Activated naive CD8-positive, alpha-beta T cell (primary cell): ENCODE data around the gene FSTL5.

Experiments
- H3K27ac Mint-ChIP-seq: one replicate; pipeline ENCODE4 v1.8.0; 2021; ENCODE audit warnings: mixed read lengths
- H3K27me3 Mint-ChIP-seq: one replicate; pipeline ENCODE4 v1.8.0; 2021; ENCODE audit warnings: mixed read lengths
- H3K36me3 Mint-ChIP-seq: one replicate; pipeline ENCODE4 v1.8.0; 2021; ENCODE audit warnings: mixed read lengths
- H3K4me1 Mint-ChIP-seq: one replicate; pipeline ENCODE4 v1.8.0; 2021; ENCODE audit warnings: low read depth, mixed read lengths
- H3K4me3 Mint-ChIP-seq: one replicate; pipeline ENCODE4 v1.8.0; 2021; ENCODE audit warnings: mild to moderate bottlenecking, mixed read lengths
- H3K9me3 Mint-ChIP-seq: one replicate; pipeline ENCODE4 v1.8.0; 2021; ENCODE audit warnings: low read depth, mixed read lengths

The FSTL5 gene

DNA sequence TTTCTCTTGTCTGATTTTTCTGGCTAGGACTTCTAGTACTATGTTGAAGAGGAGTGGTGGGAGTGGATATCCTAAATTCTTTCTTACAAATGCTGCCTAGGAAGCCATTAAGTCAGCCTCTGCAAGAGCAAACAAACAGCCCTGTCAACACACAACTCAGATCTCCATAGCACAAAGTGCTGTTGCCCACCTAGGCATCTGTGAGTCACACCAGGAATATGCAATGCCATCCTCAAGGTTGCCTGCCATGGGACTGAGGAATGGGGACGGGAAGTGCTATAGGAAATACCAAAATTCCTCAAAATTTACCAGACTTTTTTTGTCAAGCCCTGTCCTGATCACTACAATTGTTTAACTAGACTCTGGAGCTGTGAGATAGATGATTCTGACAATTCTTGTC is 466.9 kb downstream of the FSTL5 start:
- H3K4me3 Mint-ChIP-seq: no peak overlapping the region
- no peaks in the 10 kb centered on the region for H3K27me3 Mint-ChIP-seq
- H3K27ac Mint-ChIP-seq: no peak overlapping the region
- no peaks in the 10 kb centered on the region for H3K4me1 Mint-ChIP-seq
- no peaks in the 10 kb centered on the region for H3K36me3 Mint-ChIP-seq
- peaks cover 7% of the 10 kb centered on the region for H3K9me3 Mint-ChIP-seq

DNA sequence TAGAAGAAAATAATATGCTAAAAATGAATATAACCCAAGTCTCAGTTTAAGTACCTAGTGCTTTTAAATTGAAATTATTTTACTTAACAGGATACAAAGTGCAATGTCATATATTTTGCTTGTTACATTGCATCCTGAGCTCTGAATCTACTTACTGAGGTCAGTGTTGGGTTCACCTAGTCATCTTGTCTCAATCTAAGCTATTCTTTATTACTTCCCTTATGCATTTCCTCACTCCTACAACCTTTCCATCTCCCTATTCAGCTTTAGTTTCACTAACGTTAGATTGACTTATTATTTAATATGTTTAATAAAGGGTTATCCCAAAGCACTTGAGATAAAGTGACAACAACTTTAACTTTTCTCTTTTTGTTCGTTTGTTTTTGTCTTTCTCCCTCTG is 483.7 kb downstream of the FSTL5 start:
- Mint-ChIP-seq H3K4me1 (no peaks in the 10 kb centered on the region), H3K36me3 (no peaks in the 10 kb centered on the region), H3K9me3 (no peaks in the 10 kb centered on the region), H3K27ac (no peak overlapping the region), H3K27me3 (no peaks in the 10 kb centered on the region), H3K4me3 (no peak overlapping the region)

DNA sequence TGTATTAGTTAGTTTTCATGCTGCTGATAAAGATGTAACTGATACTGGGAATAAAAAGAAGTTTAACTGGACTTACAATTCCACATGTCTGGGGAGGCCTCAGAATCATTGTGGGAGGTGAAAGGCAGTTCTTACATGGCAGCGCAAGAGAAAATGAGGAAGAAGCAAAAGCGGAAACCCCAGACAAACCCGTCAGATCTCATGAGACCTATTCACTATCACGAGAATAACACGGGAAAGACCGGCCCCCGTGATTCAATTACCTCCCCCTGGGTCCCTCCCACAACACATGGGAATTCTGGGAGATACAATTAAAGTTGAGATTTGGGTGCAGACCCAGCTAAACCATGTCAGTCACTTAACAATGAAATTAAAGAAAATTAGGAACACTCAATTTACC is 499.1 kb downstream of the FSTL5 start:
- Mint-ChIP-seq H3K4me1 (no peaks in the 10 kb centered on the region), H3K9me3 (peaks cover 6% of the 10 kb centered on the region), H3K36me3 (no peaks in the 10 kb centered on the region), H3K4me3 (no peak overlapping the region), H3K27me3 (no peaks in the 10 kb centered on the region), H3K27ac (no peak overlapping the region)

DNA sequence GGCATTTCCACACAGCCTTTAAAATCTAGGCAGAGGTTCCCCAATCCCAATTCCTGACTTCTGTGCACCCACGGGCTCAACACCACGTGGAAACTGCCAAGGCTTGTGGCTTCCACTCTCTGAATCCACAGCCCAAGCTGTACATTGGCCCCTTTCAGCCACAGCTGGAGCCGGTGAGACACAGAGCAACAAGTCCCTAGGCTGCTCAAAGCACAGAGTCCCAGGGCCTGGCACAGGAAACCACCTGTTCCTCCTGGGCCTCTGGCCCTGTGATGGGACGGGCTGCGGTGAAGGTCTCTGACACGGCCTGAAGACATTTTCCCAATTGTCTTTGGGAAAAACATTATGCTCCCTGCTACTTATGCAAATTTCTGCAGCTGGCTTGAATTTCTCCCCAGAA is 500.0 kb downstream of the FSTL5 start:
- Mint-ChIP-seq H3K4me3 (no peak overlapping the region), H3K9me3 (peaks cover 6% of the 10 kb centered on the region), H3K27ac (no peak overlapping the region), H3K36me3 (no peaks in the 10 kb centered on the region), H3K27me3 (no peaks in the 10 kb centered on the region), H3K4me1 (no peaks in the 10 kb centered on the region)

DNA sequence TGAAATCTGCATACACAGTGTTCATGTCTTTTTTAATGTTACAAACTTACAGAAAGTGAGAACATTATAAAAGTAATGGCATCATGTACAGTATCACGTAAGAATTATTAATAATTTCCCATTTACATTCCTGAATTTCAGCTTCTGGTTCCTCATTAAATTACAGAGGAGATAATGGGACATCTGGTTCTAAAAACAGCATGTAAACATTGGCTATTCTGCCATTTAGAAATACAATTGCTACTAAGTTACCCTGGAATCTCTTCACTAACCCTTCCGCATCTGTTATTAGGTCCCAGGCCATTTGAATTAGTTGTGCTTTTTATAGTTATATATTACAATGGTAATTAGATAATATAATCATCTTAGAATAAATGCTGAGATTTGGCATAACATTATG is 505.1 kb downstream of the FSTL5 start:
- Mint-ChIP-seq H3K4me3 (no peak overlapping the region), H3K9me3 (peaks cover 4% of the 10 kb centered on the region), H3K27me3 (no peaks in the 10 kb centered on the region), H3K4me1 (no peaks in the 10 kb centered on the region), H3K36me3 (no peaks in the 10 kb centered on the region), H3K27ac (no peak overlapping the region)

DNA sequence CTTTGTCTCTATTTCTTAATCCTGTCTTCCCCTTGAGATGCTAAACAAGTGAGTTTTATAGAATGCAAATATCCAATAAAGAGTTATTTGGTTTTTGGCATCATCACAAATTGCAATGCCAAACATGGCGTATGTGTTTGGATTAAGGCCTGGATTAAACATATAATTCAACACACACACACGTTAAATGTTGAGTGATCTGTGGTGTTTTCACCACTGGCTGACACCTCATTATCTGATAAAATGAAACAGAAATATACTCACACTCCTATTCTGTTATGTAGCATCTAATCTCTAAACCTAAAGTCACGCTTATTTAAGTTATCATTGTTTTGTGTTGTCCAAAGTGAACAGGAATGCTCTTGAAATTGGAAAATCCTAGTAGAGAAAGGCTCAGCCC is 506.2 kb downstream of the FSTL5 start:
- Mint-ChIP-seq H3K4me1 (no peaks in the 10 kb centered on the region), H3K27ac (no peak overlapping the region), H3K36me3 (no peaks in the 10 kb centered on the region), H3K4me3 (no peak overlapping the region), H3K9me3 (peaks cover 7% of the 10 kb centered on the region), H3K27me3 (no peaks in the 10 kb centered on the region)

DNA sequence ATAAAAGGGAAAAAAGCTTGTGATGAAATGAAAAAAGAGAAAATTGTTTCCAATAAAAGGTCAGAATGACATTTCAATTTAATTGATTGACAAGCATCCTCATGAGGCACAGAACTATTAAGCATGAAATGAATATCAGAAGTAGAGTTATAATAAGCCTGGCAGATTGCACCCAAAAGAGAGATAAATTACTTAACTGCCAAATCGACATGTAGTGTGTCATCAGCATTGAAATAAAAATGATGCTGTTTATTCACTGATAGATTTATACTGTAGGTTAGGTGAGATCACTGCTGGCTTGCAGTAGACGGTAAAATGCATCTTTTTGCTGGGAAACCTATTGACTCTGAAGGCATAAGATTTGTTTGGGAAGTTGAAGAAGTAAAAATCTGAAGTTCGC is 507.2 kb downstream of the FSTL5 start:
- Mint-ChIP-seq H3K36me3 (no peaks in the 10 kb centered on the region), H3K27ac (no peak overlapping the region), H3K9me3 (peaks cover 7% of the 10 kb centered on the region), H3K4me1 (no peaks in the 10 kb centered on the region), H3K4me3 (no peak overlapping the region), H3K27me3 (no peaks in the 10 kb centered on the region)

DNA sequence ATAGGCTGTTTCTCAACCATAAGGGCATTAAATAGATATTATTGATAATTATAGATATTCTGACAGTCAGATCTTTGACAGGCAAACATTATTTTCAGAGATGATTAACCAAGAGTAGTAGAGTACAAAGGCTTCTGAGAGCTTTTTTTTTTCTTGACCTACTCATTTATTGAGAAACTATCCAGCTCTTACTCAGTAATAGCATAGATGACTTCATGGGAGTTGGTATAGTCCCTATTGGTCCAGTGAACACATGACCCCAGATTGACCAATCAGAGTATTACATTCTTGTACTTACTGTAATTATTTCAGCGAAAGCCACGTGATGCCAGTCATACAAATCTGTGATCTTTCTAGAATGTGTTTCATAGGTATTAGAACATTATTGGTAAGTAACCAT is 508.7 kb downstream of the FSTL5 start:
- Mint-ChIP-seq H3K4me1 (no peaks in the 10 kb centered on the region), H3K27ac (no peak overlapping the region), H3K4me3 (no peak overlapping the region), H3K9me3 (peaks cover 14% of the 10 kb centered on the region), H3K36me3 (no peaks in the 10 kb centered on the region), H3K27me3 (no peaks in the 10 kb centered on the region)

DNA sequence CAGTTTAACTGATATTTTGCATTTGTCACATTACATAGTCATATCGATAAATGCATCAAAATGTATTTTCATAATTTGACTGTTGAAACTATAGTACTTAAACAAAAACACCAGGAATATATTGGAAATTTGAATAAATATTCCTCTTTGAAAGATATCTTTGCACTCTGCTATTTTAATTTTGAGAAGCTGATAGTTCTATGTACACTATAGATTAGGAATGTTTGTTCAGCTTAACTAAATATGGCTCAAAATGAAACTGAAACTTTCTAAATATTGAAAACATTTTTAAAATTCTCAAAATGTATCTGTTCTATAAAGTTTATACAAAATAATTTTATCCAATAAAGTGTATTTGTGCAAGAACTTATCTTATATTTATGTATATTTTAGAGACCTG is 510.1 kb downstream of the FSTL5 start:
- Mint-ChIP-seq H3K27ac (no peak overlapping the region), H3K4me3 (no peak overlapping the region), H3K36me3 (no peaks in the 10 kb centered on the region), H3K27me3 (no peaks in the 10 kb centered on the region), H3K4me1 (no peaks in the 10 kb centered on the region), H3K9me3 (peaks cover 21% of the 10 kb centered on the region)

DNA sequence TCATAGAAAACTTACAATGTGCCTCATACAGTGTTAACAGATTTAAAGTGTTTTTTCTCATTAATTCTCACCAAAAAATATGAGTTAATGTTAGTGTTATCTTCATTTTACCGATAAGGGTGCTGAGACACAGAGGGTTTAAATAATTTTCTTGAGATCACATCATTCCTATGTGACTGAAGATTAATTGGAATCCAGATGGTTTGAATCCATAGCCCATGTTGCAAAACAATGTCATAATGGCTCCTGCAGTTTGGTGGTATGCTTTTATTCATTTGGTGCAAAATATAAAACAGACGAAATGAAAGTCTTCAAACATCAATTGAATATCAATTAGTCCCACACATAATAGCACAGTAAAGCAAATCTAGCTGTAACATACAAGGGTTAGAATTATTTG is 512.2 kb downstream of the FSTL5 start:
- no peak overlapping the region for H3K27ac Mint-ChIP-seq
- H3K27me3 Mint-ChIP-seq: no peaks in the 10 kb centered on the region
- H3K9me3 Mint-ChIP-seq: peaks cover 17% of the 10 kb centered on the region
- H3K4me1 Mint-ChIP-seq: no peaks in the 10 kb centered on the region
- no peaks in the 10 kb centered on the region for H3K36me3 Mint-ChIP-seq
- H3K4me3 Mint-ChIP-seq: no peak overlapping the region

DNA sequence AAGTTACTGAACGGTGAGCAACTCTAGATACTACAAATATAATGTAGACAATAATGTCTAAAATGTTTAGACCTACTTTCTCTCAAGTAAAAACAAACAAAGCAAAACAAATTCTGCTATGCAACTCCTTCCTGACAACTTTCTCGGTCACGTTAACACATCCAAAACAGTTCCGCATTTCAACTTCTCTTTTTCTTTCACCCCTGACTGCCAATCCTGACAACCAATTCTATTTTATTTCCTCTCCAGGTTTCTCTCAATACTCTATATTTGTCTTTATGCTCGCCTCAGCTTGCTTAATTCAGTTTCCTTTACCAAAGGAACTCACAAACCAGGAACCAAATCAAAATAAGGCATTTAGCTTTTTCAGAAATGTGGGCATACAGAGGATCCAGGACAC is 513.0 kb downstream of the FSTL5 start:
- no peaks in the 10 kb centered on the region for H3K4me1 Mint-ChIP-seq
- no peaks in the 10 kb centered on the region for H3K36me3 Mint-ChIP-seq
- no peak overlapping the region for H3K4me3 Mint-ChIP-seq
- peaks cover 17% of the 10 kb centered on the region for H3K9me3 Mint-ChIP-seq
- H3K27me3 Mint-ChIP-seq: no peaks in the 10 kb centered on the region
- no peak overlapping the region for H3K27ac Mint-ChIP-seq

DNA sequence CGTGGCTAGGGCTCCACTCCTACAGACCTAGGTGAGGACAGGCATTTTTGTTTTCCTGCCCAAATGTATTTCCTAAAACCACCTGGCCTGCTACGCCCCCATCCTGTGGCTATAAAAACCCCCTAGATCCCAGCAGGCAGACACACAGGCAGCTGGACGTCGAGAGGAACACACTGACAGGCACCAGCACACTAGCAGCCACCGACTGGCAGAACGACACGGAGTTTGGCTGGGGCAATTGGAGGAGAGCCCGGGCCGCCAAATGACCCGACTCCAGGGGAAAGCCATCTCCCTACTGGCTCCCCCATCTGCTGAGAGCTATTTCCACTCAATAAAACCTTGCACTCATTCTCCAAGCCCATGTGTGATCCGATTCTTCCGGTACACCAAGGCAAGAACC is 516.0 kb downstream of the FSTL5 start:
- Mint-ChIP-seq H3K27me3 (no peaks in the 10 kb centered on the region), H3K9me3 (peaks cover 18% of the 10 kb centered on the region), H3K4me3 (no peak overlapping the region), H3K36me3 (no peaks in the 10 kb centered on the region), H3K4me1 (no peaks in the 10 kb centered on the region), H3K27ac (no peak overlapping the region)

DNA sequence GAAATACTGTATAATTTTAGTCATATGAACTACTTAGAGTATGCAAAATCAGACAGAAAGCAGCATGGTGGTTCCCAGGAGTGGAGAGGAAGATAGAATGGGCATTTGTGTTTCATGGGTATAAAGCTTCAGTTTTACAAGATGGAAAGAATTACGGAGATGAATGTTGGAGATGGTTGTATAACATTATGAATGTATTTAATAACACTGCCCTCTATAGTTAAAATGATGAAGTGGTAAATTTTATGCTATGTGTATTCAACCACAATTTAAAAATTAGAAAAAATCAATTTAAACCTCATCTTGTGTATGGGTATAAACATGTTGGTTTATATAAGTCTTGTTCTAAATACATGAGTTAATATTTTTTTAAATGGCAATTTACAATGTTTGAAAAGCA is 521.1 kb downstream of the FSTL5 start:
- Mint-ChIP-seq H3K9me3 (peaks cover 10% of the 10 kb centered on the region), H3K27ac (no peak overlapping the region), H3K27me3 (no peaks in the 10 kb centered on the region), H3K4me1 (no peaks in the 10 kb centered on the region), H3K4me3 (no peak overlapping the region), H3K36me3 (no peaks in the 10 kb centered on the region)

DNA sequence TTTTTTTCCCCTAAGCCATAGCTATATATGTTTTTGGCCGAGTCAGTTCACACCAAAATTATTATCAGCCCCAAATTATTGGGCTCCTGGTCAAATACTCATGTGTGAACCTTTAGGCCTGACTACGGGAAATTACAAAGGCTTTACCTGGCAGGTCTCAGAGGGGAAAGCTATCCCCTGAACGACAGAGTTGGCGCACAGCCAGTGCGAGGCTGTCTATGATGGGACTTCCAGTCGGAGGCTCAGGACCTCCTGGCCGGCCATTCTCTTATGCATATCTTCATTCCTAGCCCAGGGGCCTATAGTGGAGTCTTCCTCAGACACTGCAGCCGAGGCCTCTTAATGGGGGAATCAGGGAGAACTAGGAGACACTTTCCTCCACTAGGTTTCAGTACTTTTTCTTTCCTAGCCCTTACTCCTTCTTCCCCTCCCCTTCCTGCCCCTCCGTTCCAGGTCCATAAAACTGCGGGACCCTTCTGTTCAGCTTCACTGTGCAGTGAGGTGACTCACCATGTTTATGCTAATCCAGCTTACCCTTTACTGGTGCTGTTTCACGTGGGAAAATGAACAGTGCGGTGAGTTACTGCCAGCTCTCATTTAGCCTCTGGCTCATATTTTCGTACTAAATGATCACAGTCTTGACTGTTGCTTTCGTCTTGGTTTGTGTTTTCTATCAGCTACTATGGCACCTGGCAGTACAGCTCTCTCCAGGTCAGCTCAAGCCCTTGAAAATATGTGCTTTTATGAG is 533.9 kb downstream of the FSTL5 start:
- Mint-ChIP-seq H3K4me3 (no peak overlapping the region), H3K4me1 (no peaks in the 10 kb centered on the region), H3K27me3 (no peaks in the 10 kb centered on the region), H3K9me3 (peaks cover 11% of the 10 kb centered on the region), H3K36me3 (no peaks in the 10 kb centered on the region), H3K27ac (no peak overlapping the region)

DNA sequence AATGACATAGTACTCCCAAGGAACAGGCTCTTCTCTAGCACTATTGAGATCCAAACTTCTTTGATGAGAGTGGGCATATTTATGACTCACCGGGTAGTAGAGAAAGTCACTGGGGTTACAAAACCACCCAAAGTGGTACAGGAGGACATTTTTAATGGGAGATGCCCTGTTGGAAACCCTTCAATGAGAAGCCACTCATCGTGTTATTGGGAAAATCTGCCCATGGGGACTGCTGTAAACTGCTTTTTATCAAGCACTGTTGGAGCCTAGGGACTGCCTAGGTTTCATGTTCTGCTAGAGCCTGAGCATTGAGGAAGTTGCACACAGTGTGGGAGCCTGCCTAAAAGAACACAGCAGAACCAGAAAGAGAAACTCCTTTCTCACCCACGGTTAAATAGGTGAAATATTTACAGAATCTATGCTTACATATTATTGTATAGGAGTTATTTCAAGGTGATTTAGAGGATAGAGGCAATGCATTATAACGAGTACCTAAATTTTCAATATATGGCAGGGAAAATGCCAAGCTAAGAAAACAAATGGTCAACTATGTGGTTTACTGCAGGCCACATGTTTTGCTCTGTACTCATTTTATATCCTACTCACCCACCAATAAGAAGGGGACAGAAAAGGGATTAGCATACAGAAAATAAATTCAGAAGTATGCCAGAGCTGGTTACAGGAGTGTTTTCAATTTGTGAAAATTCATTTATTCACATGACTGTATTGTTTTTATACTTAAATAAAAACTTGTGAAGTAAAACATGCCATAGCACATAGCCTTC is 559.1 kb downstream of the FSTL5 start:
- Mint-ChIP-seq H3K27me3 (no peaks in the 10 kb centered on the region), H3K4me3 (no peak overlapping the region), H3K27ac (no peak overlapping the region), H3K36me3 (no peaks in the 10 kb centered on the region), H3K4me1 (no peaks in the 10 kb centered on the region), H3K9me3 (peaks cover 21% of the 10 kb centered on the region)

DNA sequence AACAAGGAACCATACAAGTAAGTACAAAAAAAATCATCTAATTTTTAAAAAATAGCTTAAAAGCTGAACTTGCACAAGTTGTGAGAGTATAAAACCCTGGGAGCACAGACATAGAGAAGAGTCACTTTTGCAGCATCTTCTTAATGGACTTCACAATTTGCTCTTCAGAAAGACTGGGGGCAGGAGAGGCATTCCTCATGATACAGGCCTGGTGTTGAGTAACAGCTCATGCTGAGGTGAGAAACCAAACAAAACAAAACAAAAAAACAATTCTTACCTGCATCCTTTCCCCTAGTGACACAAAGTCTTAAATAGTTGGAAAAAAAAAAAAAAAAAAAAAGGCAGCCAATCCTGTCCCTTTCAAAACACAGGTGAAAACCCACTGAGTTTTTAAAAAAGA is 562.8 kb downstream of the FSTL5 start:
- H3K4me1 Mint-ChIP-seq: no peaks in the 10 kb centered on the region
- no peak overlapping the region for H3K27ac Mint-ChIP-seq
- H3K4me3 Mint-ChIP-seq: no peak overlapping the region
- H3K27me3 Mint-ChIP-seq: no peaks in the 10 kb centered on the region
- H3K36me3 Mint-ChIP-seq: no peaks in the 10 kb centered on the region
- peaks cover 27% of the 10 kb centered on the region for H3K9me3 Mint-ChIP-seq
